GM19468 (cell line): Measurements from ENCODE around the gene ZNF319.

Experiments used
- ATAC-seq: cut with Tn5 transposase; IDR thresholded peaks from one replicate; pipeline ENCODE4 v1.9.1; 2021; ENCODE audit warnings: mild to moderate bottlenecking, moderate library complexity, moderate number of reproducible peaks; ENCODE audit not compliant: unreplicated experiment; ENCODE audit errors: extremely low read depth

Gene ZNF319

GRCh38 chr16:57999971-58000705, at the start of gene ZNF319:
TSS of gene ZNF319 (minus strand) at chr16:58000672. CDS start at chr16:57998265, 2,407 bp downstream.
- peak; percentile 10 for ATAC-seq

GRCh38 chr16:58049232-58050185, 49.0 kb upstream of the ZNF319 start:
- no peak for ATAC-seq

- ATAC-seq: no peak
Measured at GRCh38 chr16:58048494-58049231, 48.2 kb upstream of the ZNF319 start.

- no peak for ATAC-seq
Measured at GRCh38 chr16:58047557-58048348, 47.3 kb upstream of the ZNF319 start.

GRCh38 chr16:58046936-58047335, 46.5 kb upstream of the ZNF319 start:
- no peak for ATAC-seq

GRCh38 chr16:58046054-58046881, 45.8 kb upstream of the ZNF319 start:
- no peak for ATAC-seq

DNA sequence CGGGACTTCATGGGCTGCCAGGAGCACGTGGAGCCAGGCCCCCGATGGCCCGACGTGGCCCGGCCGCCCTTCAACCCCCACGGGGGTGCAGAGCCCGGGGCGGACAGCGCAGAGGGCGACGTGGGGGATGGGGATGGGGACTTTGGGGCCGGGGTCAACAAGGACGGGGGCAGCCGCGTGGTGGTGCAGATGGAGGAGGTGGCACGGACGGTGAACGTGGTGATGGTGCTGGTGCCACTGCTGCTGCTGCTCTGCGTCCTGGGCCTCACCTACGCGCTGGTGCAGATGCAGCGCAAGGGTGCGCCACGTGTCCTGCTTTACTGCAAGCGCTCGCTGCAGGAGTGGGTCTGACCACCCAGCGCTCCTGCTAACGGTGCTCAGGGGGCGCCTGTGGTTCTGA, 44.6 kb upstream of the ZNF319 start:
- no peak for ATAC-seq

GRCh38 chr16:58044266-58045019, 44.0 kb upstream of the ZNF319 start:
- ATAC-seq: no peak

DNA sequence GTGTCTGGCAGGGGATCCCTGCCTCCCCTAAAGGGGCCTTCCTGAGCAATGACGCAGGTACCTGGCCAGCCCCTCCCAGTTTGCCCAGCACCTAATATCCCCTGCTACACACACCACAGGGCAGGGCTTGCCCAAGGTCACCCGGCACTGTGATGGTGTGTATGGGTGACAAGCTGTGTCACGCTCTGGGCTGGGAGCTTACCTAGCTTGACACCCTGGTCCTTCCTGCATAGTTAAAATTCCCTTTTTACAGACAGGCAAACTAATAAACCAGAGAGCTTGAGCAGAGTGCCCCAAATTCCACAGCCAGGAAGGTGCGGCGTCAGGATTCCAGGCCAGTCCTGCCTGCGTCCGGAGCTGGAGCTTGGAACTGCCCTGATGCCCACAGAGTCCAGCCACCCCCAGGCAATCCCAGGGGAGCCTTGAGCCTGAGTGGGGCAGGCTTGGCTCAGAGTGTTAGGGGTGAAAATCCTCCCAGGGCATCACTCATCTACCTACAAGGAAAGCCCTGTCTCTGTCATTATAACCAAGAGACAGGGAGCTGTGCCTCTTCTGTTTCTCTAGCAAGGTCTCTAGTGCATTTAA, 43.2 kb upstream of the ZNF319 start:
- no peak for ATAC-seq

- ATAC-seq: no peak
Measured at GRCh38 chr16:58042886-58043515, 42.5 kb upstream of the ZNF319 start.

GRCh38 chr16:58042001-58042885, 41.8 kb upstream of the ZNF319 start:
- ATAC-seq: no peak

DNA sequence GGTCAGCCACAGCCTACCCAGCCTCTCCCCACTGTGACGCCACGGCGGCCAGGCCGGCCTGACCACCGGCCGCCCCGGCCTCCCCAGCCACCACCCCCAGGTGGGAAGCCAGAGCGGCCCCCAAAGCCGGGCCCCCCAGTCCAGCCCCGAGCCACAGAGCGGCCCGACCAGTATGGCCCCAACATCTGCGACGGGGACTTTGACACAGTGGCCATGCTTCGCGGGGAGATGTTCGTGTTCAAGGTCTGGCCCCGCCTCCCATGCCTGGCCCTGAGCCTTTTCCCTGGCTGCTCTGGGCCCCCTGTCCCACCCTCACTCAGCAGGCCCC, 41.1 kb upstream of the ZNF319 start:
- no peak for ATAC-seq

DNA sequence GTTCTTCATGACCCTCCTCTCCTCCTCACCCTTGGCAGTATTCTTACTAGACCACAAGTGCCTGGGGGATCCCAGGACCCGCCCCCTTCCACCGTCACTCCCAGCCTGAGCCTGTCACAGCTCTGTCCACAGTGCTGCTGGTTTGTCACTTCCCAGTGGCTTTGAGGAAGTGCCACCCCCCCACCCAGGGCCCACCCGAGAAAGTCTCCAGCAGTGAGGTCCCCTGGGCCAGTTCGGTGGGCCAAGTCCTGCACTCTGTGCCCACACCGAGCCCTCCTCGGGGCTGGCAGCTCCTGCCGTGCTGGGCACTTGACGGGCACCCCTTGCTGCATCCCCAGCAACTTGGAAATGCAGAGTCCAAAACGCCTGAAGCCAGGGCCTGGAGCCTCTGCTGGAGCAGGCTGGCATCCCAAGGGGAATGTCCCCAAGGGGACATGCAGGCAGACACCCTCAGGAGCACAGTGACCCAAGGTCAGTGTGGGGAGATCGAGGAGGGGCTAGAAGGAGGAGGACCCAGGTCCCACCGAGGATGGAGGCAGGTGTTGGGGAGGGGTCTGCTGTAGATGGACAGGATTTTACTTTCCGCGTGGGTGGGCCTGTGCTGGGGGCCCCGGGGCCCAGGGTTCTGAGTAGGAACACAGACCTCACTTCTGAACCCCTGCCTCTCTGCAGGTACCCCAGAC, 40.6 kb upstream of the ZNF319 start:
- no peak for ATAC-seq

- ATAC-seq: no peak
Measured at GRCh38 chr16:58040496-58040846, 40.0 kb upstream of the ZNF319 start.

DNA sequence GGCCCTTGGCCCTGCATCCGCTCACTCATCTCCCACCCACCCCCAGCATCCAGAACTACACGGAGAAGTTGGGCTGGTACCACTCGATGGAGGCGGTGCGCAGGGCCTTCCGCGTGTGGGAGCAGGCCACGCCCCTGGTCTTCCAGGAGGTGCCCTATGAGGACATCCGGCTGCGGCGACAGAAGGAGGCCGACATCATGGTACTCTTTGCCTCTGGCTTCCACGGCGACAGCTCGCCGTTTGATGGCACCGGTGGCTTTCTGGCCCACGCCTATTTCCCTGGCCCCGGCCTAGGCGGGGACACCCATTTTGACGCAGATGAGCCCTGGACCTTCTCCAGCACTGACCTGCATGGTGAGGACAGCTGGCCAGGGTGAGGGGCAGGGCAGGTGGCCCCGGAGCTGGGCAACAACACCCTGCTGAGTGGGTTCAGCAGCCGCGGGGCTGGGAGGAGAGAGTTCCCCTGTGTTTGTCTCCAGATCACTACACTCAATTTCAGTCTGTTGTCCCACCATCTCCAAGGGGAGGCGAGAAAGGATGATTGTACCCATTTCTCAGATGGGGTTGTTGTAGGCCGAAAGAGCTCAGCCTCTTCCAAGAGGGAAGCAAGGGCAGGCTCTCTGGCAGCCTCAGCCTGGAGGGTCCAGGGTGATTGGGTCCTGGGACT, 39.5 kb upstream of the ZNF319 start:
- no peak for ATAC-seq

DNA sequence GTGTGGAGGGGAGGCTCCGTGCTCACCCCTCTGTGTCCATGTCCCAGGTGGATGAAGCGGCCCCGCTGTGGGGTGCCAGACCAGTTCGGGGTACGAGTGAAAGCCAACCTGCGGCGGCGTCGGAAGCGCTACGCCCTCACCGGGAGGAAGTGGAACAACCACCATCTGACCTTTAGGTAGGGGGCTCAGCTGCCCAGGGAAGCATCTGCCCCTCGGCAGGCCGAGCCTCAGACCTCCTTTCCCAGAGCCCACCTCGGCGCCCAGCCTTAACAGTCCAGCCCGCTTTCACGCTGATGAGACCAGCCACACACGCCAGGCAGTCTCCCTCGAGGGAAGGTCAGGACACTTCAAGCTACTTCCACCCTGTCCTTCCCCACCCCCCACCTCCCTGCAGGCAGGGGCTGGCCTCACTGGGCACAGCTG, 37.8 kb upstream of the ZNF319 start:
- ATAC-seq: no peak
